Fibroblast of lung (primary cell): ENCODE measurements around the gene C4orf50.

Source experiments
- CTCF ChIP-seq, 2 donors: IDR thresholded peaks in 1 of 2; conservative IDR thresholded peaks in 1 of 2; 1 replicate in 1 of 2; 2 replicates in 1 of 2; pipeline ENCODE4 v1.5.1; 2011 to 2012; ENCODE audit warnings: low read length in 2 of 2, control low read depth in 1 of 2, inconsistent platforms in 1 of 2, low read depth in 1 of 2, mild to moderate bottlenecking in 1 of 2
- EZH2 ChIP-seq: IDR thresholded peaks from 2 replicates; pipeline ENCODE4 v1.5.1; 2012; ENCODE audit warnings: low read length, control low read depth, mild to moderate bottlenecking; ENCODE audit errors: missing control alignments

- TF ChIP-seq CTCF (conservative IDR thresholded peaks at IDR 0.05 in 1 of 2, IDR thresholded peaks at IDR 0.05 in 1 of 2; ENCODE audit: low read depth in 1 of 2, low read length in 2 of 2) (no peak), EZH2 (no peak)
Measured at GRCh38 chr4:5926598-5926997, 91.6 kb downstream of the C4orf50 start.
